ENCODE measurements around the gene CFB.
A peak's percentile ranks its signal among the peaks of the same experiment; 100 is the strongest.

The CFB gene

GRCh38 chr6:31966997-31967925 lies 21.4 kb downstream of the CFB start:
- POLR2A ChIA-PET = interaction anchor here (1.0 kb wide), 1 partner anchor 140 kb away, joined by 3 read pairs; the partner anchor contains the start of gene HSPA1B
- TF ChIP-seq ZNF549 (tag by site-specific recombination; IDR thresholded peaks at IDR 0.05) (no peak), ZNF114 (tag by site-specific recombination; IDR thresholded peaks at IDR 0.05) (no peak), ZNF677 (tag by site-specific recombination; IDR thresholded peaks at IDR 0.05) (no peak), ZNF501 (tag by site-specific recombination; IDR thresholded peaks at IDR 0.05) (no peak), SCRT2 (tag by site-specific recombination; IDR thresholded peaks at IDR 0.05) (peak; percentile 10; the same call in 1 of the 2 replicates)
- CTCF ChIA-PET = interaction anchor here (0.7 to 3.4 kb wide), 3 partner anchors 15 to 277 kb away, joined by 3 to 20 read pairs (median 3); no protein-coding TSS in a partner anchor
- no peaks in the 10 kb centered on the region; the same call in 1 of the 2 replicates for H3K4me1 ChIP-seq (ENCODE audit: control insufficient read depth, insufficient read depth, low read length)
- H3K36me3 ChIP-seq (ENCODE audit: control insufficient read depth in 2 of 2, insufficient read depth in 1 of 2, low read length in 2 of 2) = peaks cover 13 to 87% of the 10 kb centered on the region in 2 experiments; a peak in 2 of 3 replicates
- no peak overlapping the region for H3K27ac ChIP-seq (ENCODE audit: extremely low read depth, low read depth, low read length)
- H3K4me3 ChIP-seq (ENCODE audit: low read depth, low read length) = no peak overlapping the region
- H3K9me3 ChIP-seq (ENCODE audit: control insufficient read depth, insufficient read depth, low read depth, low read length) = no peaks in the 10 kb centered on the region

DNA sequence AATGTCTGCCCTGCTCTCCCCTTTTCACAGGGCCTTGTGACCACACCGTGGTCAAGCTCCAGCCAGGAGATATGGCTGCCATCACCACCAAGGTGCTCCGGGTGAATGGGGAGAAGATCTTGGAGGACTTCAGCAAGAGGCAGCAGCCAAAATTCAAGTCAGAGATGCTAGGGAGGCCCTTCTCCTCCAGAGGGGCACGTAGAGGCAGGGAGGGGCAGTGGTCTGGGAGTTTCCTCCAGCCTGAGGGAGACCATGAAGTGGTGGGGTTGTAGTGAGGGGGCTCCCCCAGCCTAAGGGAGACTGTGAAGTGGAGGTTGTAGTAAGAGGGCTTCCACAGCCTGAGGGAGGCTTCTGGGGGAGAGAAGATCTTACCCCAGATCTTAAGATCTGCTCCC lies 22.0 kb downstream of the CFB start:
- Histone ChIP-seq H3K4me3 (ENCODE audit: low read depth, low read length) (no peak overlapping the region), H3K36me3 (ENCODE audit: control insufficient read depth in 2 of 2, insufficient read depth in 1 of 2, low read length in 2 of 2) (peaks cover 13 to 81% of the 10 kb centered on the region in 2 experiments; a peak in 2 of 3 replicates), H3K27ac (ENCODE audit: extremely low read depth, low read depth, low read length) (no peak overlapping the region), H3K9me3 (ENCODE audit: control insufficient read depth, insufficient read depth, low read depth, low read length) (no peaks in the 10 kb centered on the region), H3K4me1 (ENCODE audit: control insufficient read depth, insufficient read depth, low read length) (peaks cover 1% of the 10 kb centered on the region)
- ChIA-PET POLR2A (interaction anchor here (1.5 kb wide), 1 partner anchor 8 kb away, joined by 8 read pairs; the partner anchor contains the start of genes NELFE and SKIC2), CTCF (no interaction called here)
- no peak for TF ChIP-seq GLI2 (tag by site-specific recombination; IDR thresholded peaks at IDR 0.05; ENCODE audit: borderline replicate concordance, low read depth)
- TF ChIP-seq ZBTB48 (tag by site-specific recombination; IDR thresholded peaks at IDR 0.05) = no peak
- no peak for TF ChIP-seq ZNF747 (tag by site-specific recombination; IDR thresholded peaks at IDR 0.05)
- TF ChIP-seq SCRT1 (tag by site-specific recombination; IDR thresholded peaks at IDR 0.05; ENCODE audit: borderline replicate concordance) = no peak
- TF ChIP-seq, protein P1, sequence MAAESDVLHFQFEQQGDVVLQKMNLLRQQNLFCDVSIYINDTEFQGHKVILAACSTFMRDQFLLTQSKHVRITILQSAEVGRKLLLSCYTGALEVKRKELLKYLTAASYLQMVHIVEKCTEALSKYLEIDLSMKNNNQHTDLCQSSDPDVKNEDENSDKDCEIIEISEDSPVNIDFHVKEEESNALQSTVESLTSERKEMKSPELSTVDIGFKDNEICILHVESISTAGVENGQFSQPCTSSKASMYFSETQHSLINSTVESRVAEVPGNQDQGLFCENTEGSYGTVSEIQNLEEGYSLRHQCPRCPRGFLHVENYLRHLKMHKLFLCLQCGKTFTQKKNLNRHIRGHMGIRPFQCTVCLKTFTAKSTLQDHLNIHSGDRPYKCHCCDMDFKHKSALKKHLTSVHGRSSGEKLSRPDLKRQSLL (tag by site-specific recombination; IDR thresholded peaks at IDR 0.05) = no peak
- TF ChIP-seq ZNF394 (tag by site-specific recombination; IDR thresholded peaks at IDR 0.05; ENCODE audit: borderline replicate concordance) = no peak
- TF ChIP-seq ZNF341 (tag by site-specific recombination; IDR thresholded peaks at IDR 0.05; ENCODE audit: low read depth) = no peak
- TF ChIP-seq ZSCAN5A (tag by site-specific recombination; IDR thresholded peaks at IDR 0.05) = no peak
- no peak for TF ChIP-seq ZNF114 (tag by site-specific recombination; IDR thresholded peaks at IDR 0.05)
- TF ChIP-seq ZFP37 (tag by site-specific recombination; IDR thresholded peaks at IDR 0.05) = no peak
- no peak for TF ChIP-seq ZNF558 (tag by site-specific recombination; IDR thresholded peaks at IDR 0.05)
- TF ChIP-seq ZNF654 (tag by site-specific recombination; IDR thresholded peaks at IDR 0.05; ENCODE audit: low read depth) = no peak
- no peak for TF ChIP-seq ZNF610 (tag by site-specific recombination; IDR thresholded peaks at IDR 0.05; ENCODE audit: borderline replicate concordance)
- TF ChIP-seq ZNF146 (tag by site-specific recombination; IDR thresholded peaks at IDR 0.05) = no peak
- no peak for TF ChIP-seq ZNF76 (tag by site-specific recombination; IDR thresholded peaks at IDR 0.05; ENCODE audit: borderline replicate concordance, low read depth)
- TF ChIP-seq BCL11B (tag by site-specific recombination; IDR thresholded peaks at IDR 0.05; ENCODE audit: low read depth) = no peak

Data from HEK293 (cell line).